GM19025 (cell line): ENCODE results near the gene PHF13.

Experiments used
- ATAC-seq: cut with Tn5 transposase; IDR thresholded peaks from one replicate; pipeline ENCODE4 v1.9.1; 2021; ENCODE audit warnings: mild to moderate bottlenecking, low read depth, moderate library complexity; ENCODE audit not compliant: unreplicated experiment

PHF13 gene

DNA sequence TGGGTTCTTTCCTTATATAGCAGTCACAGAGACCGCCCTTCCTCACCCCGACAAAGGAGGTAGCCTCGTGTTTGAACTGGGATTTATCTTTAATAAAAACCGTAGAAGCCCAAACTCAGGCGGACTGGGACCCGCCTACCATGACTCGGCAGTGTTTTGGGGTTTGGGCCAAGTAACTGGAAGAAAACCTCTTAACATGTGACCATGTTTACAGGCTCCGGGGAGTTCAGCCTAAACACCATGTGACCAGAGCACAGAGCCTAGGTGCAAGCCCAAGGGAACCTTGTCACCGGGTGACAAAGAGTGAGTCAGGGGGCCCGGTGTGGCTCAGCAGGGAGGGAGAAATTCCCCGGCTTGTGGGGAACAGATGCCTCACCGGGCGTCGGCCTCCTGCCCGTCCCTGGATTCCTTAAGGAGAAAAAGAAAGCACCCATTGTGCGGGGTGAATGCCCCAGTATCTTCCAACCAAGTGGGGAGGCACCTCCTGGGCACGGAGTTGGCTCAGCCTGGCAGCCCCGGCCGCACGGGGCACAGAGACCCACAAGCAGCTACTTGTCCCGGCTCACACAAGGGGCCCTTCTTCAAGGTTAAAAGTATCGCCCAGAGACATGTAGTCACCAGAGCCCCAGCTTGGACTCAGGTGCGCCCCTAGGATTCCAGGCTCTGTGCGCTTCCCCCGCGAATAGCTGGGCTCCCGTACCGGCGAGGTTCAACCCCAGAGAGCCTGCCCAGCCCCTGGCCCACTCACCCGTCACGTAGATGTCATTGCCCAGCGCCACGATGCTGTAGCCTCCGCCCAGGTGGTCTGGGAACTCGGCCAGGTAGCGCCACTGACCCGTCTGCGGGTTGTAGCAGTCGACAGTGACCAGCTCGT is 12.2 kb upstream of the PHF13 start:
- peak; percentile 27 for ATAC-seq

DNA sequence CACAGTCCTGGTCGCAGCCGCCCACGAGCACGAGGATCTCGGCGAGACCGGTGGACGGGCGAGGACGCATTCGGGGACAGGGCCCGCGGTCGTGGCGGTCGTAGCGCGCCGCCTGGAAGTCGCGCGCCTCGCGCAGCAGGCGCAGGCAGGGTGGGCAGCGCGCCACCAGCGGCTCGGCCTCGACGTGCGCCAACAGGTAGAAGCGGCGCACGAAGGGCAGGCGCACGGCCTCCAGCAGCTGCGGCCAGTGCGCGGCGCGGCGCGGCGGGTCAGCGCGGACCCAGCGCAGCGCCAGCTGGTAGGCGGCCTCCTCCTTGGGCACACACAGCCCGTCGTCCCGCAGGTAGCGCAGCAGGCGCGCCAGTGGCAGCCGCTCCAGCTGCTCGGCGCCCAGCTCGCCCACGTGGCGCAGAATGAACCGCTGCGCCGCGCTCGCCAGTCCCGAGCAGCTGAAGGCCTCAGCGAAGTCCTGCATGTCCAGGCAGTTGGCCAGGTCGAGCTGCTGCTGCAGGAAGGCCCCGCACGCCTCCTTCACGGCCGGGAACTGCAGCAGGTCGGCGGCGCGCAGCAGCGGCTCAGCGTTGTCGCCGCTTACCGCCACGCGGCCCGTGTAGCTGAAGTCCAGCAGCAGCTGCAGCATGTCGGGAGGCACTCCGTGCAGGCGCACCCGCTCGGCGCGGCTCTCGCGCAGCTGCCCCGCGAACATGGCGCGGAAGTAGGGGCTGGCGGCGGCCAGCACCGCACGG is 11.4 kb upstream of the PHF13 start:
- ATAC-seq = peak; percentile 22

DNA sequence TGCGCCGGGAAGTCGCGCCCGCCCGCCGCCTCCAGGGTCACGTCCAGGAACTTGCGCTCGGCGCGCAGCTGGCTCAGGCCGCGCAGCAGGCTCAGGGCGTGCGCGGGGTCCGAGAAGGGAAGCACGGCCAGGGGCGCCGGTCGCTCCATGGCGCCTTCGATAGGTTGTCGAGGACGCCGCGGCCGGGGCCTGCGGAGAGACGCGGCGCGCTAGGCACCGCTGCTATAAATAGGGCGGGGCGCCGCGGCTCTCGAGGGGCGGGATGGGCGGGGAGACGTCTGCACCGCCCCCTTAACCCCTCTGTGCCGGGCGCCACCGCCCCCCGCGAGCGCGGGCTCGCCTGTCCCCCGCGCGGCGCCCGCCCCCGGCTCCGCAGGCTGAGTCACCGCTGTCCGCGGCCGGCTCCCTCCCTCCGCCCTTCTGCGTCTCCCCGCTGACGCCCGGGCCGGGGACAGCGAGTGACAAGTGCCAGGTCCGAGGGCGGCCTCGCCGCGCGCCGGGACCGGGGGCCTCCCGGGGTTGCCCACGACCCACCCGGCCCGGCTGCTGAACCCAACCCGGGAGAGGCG is 10.8 kb upstream of the PHF13 start, which contains the start of gene KLHL21:
Gene KLHL21 (minus strand): TSS at position 201 of the 569 bp plus-strand sequence. CDS start 52 bp downstream, at position 149.
- peak; percentile 51 for ATAC-seq

DNA sequence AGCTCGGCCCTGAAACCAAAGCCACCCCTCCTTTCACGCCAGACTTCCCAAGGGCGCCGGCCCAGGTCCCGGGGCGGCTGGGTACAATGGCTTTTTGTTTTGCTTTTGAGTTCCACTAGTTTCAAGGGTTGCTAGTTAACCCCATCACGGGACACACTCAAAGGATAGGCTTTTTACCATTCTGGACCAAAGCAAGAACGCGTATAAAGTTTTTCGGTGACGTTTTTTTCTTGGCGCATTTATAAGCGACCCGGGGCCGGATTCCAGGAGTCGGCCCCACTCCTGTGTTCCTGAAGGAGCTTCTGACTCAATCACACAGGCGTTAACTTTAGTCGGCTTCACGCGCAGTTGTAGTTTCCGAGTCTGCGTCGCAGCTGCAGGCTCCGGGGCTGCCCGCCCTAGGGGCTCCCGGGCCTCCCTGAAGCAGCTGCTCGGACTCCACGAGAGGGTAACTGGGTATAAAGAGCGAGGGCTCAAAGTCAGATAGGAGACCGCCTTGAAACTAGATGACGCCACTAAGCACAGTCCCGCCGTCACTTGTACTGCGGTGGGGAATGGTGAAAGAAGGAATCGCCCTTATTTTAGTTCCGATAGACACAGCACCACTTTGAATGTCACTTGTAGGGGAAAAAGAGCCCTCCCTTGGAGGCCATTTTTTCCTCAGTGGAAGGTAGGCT is 10.2 kb upstream of the PHF13 start:
- ATAC-seq = peak; percentile 22

DNA sequence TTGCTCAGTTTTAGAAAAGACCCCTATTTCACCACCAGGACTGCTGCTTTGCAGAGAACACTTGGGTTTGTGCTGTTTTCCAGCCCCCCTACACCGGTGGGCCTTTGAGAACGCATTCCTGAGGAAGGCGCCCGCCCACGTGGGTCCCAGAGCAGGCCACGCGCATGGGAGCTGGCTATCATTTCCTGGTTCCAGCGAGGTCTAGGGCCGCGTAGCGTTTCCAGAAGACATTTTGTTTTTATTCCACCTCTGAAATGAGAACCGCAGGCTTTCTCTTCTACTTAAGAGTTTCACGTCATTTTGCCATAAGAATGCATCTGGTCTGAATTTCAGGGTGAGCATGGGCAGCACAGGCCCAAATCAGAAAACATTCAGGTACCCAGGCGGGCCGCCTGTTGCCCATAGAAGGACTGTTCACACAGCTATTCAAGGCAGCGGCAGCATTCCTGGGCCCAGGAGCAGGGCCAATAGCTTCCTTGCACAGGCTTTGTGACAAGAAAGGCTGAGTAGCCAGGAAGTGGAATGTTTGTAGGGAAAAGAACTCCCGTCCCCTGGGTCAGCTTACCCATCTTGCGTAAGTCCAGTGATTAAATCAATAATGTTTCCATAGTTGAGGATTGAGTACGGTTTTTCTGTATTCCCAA is 9.5 kb upstream of the PHF13 start:
- ATAC-seq = no peak

DNA sequence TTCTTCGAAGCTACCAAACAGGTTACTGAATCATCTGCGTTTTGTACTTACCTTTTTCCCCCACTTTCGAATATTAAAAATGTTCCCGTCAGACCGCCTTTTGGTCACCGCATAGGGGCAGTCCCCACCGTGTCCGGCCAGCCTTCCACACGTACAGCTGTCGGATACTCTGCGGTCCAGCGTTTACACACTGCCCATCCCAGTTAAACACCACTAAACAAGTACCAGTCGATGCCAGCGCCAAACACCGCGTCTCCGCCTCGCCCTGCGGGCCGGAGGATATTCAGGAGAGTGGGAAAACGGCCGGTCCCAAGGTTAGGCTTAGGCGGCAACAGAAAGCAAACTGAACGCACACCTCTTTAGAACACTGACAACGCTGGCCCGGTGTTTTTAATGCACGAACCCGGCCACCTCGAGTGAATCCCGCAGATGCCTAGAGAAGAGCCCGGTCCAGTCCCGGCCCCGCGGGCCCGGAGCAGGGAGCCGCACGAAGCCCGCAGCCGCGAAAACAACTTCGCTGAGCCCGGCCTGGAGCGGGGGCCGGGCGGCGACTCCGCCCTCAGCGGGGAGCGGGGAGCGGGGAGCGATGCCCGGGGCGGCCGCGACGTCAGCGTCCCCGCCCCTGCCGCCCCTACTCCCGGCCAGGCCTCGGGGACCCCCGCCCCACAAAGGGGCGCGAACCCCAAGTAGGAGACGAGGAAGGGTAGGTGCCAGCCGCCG is 730 bp upstream of the PHF13 start:
- peak; percentile 28 for ATAC-seq

DNA sequence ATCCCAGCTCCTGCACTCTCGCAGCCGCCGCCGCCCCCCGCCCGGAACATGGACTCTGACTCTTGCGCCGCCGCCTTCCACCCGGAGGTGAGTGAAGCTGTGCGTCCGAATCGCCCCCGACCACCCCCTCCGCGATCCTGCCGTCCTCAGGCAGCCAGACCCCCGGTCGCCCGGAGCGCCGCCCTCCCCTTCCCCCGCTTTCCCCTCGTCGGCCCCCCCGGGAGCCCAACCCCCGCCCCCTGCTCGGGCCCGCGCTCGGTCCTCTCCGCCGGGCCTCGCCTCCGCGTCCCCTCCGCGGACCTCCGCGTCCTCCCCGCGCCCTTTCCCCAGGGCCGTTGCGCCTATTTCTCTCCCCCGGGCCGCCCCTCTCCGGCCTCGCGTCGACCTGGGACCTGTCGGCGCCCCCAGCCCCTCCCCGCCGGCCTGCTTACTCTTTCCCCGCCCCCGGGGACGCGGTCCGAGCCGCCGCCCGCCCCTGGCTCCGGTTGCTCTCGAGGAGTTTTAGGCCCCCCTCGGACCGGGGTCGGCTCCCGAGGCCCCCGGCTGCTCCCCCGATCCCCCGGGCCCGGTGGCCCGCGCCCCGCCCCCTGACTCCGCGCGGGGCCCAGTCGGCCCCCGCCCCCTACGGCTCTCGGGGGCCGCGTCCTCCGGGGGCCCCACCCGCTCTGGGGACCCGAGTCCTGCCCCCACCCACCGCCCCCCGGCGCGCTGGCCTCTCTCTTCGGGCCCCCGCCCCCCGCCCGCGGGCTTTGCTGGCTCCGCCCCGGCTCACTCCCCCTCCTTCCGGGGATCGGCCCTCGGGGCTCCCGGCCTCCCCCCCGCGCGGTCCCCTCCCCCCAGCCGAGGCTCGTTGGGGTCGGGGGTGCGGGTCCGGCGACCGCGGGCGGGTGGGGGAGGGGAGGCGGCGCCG is 743 bp downstream of the PHF13 start:
- ATAC-seq = no peak

DNA sequence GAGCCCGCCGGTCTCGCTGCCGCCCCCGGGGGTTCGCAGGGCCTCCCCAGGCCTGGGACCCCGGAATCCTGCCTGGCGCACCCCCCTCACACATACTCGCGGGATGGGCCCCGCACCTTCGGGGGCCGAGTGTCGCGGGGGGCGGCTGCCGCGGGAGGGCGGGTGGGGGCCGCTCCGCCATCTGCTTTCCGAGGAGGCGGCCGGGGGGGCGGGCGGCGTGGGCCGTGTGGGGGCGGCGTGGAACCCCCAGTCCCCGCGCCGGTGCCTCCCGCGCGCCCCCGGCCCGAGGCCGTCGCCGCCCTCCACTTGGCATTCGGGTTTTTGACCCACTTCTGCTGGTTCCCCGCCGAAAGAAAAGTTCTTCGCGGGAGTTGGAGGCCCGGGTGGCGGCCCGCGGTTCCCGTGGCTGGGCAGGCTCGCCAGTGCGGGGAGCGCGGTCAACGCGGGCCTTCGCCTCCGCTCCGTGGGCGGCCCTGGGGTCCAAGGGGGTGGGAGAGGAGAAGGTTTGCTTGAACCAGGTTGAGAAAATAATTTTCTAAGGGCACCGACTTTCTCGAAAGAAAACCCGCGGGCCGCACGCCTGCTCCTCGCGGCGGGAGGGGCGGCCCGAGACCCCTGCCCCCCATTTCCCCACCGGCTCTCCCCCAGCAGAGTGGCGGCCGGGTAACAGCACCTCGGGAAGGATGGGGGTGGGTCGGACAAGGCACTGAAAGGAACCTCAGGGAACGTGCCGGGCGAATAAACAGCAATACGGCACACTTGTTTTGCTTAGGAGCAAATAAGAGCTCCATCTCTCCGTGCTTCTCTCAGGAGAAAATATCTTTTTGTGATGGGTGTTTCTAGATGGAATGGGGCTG is 1.6 kb downstream of the PHF13 start:
- no peak for ATAC-seq

DNA sequence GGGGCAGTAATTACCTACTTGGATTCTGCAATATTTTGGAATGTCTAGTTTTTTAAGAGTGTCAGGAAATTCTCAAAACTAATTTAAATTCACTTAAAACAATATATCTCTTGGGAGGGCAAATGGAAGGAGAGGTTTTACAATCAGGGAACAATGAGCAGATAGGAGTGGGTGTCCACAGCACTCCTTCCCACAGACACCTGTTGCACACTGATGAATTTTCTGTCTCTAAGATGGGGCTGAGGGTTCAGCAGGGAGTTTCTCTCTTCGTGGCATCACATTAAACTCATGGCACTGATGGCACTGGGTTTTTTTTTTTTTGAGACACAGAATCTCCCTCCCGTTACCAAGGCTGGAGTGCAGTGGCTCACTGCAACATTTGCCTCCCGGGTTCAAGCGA is 5.5 kb downstream of the PHF13 start:
- ATAC-seq = no peak

DNA sequence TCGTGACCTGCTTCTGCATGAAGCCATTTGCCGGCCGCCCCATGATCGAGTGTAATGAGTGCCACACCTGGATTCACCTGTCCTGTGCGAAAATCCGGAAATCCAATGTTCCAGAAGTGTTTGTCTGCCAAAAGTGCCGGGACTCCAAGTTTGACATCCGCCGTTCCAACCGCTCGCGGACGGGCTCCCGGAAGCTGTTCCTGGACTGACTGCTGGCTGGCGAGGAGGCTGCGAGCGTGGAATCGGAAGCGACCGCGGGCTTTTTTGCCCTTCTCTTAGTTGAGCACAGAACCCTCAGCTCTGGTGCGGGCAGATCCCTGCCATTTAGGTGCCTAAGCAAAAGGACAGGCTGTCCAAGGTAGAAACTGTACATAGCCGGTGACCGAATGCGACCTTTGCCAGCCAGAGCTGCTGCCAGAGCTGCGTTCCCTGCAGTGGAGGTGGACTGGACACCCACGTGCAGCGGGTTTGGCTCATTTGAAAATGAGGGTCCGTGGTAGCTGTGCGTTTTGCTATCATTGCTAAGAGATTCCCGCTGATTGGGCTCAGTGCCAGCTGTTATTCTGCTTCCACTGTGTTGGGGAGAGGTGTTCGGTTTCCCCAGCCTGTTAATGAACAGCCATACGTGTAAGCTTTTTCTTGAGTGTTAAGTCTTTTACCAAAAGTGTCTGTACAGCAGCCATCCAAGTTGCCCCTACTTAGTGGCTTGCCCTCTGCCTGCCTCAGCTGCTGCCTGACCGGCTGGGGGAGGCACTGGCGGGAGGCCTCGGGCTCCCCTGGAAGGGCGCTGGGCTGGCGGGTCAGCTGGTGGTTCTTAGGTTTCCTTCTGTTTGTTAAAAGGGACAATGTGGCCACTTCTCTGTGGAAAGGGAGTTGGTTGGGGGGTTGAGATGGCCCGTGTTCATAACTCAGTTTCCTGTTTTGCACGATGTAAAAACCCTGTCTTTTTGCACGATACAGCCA is 8.2 kb downstream of the PHF13 start:
- ATAC-seq = no peak

DNA sequence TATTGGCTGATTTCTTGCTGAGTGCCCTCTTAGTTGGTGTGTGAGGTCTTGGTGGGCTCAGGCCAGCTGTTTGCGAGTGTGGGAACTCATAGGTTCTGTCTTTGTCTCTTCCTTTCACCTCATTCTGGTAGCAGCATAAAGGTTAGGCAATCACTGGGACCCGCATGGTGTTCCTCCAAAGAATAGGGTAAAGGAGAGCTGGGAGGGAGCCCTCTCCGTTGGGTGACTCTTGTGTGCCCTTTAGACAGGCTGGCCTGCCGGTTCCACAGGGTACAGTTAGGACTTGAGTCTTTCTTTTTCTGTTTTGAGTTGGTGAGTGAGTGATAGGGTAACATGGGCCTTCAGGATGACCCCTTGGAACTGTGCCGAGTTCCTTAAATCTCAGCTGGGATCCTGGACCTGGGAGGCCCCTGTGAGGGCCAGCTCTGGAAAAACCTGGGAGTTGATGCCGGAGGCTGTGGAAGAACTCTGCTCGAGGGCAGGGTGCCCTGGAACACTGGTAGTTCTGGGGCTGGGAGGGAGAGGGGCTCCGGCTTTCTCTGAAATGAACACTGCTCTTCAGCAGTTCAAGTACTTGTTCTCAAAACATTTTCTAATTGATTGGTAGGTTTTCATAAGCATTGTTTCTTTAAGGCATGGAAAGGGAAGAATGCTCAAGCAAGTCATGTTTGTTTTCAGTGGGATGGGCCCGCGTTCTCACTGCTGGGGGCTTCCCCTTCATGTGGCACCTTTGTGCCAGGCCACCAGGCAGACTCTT is 9.0 kb downstream of the PHF13 start:
- ATAC-seq = no peak

DNA sequence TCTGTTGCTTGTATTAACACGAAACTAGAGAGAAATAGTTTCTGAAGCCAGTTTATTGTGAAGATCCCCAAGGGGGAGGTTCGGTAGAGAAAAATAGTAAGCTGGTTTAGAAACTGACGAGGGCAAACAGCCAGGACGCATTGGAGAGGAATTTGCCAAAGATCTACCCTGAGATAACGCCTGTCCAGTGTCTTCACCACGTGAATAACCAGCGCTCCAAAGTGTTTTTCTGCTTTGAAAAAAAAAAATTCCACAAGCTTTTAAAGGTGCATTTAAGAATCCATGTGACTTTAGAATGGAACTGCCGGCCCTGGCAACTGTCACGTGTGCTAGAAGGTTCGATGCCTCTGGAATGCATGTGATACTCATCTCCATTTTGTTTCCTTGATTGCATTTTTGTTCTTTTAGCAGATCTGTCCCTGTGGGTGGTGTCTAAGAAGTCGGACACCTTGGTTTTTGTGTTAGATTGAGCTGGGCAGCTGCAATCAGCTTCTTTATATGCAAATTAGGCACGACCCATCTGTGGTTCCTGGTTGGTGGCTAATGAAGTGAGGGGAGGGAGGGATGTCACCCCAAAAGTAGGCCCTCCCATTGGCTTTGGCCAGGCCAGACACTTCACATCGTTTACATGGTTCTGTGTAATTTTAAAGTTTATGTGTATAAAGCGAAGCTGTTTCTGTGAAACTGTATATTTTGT is 9.9 kb downstream of the PHF13 start:
- no peak for ATAC-seq

DNA sequence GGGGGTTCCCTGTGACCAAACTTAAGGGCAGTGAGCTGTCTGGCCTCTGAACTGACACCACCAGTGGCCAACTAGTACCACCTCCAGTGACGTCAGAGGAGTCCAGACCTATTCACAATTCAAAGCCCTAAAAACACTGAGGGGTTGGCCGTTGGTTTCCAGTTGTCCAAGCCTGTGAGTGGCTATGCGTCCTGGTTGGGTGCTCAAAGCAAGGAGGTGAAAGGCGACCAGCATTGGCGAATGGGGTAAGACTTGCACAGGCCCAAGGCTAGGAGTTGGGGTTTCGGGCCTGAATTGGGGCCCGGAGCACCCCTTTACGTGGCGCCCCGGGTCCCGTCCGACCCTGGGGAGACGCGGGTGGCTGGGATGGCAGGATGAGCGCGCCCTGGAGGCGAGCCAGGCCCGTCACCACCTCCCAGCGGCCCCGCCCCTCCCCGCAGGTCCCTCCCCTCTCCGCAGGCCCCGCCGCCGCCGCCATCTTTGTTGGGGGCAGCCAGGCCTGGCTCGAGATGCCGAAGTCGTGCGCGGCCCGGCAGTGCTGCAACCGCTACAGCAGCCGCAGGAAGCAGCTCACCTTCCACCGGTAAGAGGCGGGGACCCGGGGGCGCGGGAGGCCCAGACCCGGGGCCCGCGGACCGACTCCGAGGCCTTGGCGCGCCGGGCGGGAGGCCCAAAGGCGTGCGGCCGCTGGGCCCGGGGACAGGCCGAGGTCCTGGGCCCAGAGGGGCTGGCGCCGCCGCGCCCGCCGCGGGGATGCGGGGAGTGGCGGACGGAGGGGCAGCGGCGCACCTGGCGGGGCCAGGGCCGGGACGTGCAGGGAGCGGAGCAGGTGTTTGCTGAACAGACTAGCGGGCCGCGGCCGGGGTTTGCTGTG is 11.4 kb downstream of the PHF13 start, which contains the start of gene THAP3:
Gene THAP3 (plus strand): TSS at position 159 of the 874 bp plus-strand sequence. CDS start 351 bp downstream, at position 510.
- ATAC-seq = peak; percentile 74

DNA sequence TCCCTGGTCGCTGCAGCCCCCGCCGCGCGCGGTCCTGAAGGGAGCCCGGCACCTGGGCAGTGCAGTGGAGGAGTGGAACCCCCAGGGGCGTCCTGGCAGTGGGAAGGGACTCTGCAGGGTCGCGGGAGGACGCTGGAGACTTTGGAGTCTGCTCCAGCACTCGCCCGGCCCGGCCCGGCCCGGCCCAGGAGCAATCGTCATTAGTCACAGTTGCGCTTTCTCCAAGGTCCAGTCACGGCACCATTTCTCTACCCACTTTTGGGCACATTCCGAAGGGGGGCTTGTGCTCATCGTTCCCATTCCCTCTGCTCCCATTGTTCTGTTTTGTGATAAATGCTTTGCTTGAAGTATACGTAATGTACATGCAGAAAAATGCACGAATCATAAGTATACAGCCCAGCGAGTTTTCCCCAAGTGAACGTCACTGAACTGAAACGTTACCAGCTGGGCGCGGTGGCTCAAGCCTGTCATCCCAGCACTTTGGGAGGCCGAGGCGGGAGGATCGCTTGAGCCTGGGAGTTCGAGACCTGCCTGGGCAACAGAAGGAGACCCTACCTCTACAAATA is 12.1 kb downstream of the PHF13 start:
- ATAC-seq = no peak
